K562 (cell line): ENCODE results near the gene CPZ.

Experiments
- CTCF ChIP-seq, 3 experiments: IDR thresholded peaks in 2 of 3; conservative IDR thresholded peaks in 1 of 3; 2 replicates each; pipeline ENCODE4 v1.5.1; 2011 to 2012; ENCODE audit warnings: low read length in 3 of 3, mild to moderate bottlenecking in 3 of 3, control low read depth in 2 of 3, improper control_type of control experiment in 1 of 3, inconsistent platforms in 1 of 3, low read depth in 1 of 3, mixed read lengths in 1 of 3, moderate library complexity in 1 of 3; ENCODE audit not compliant: insufficient read depth in 2 of 3
- E4F1 ChIP-seq: fragments of 250-450 bp; sonication (Bioruptor Pico); IDR thresholded peaks from 2 replicates; pipeline ENCODE4 v1.5.0; 2021; ENCODE audit warnings: mild to moderate bottlenecking, borderline replicate concordance
- XRCC3 ChIP-seq: fragments of 450-650 bp; IDR thresholded peaks from 2 replicates; pipeline ENCODE4 v1.6.1; 2017; ENCODE audit warnings: mild to moderate bottlenecking, moderate library complexity
- TF ChIP-seq, protein P1 (sequence below): fragments of 450-650 bp; IDR thresholded peaks from 2 replicates; pipeline ENCODE4 v1.6.1; 2017; ENCODE audit warnings: antibody characterized with exemption, mild to moderate bottlenecking

DNA sequence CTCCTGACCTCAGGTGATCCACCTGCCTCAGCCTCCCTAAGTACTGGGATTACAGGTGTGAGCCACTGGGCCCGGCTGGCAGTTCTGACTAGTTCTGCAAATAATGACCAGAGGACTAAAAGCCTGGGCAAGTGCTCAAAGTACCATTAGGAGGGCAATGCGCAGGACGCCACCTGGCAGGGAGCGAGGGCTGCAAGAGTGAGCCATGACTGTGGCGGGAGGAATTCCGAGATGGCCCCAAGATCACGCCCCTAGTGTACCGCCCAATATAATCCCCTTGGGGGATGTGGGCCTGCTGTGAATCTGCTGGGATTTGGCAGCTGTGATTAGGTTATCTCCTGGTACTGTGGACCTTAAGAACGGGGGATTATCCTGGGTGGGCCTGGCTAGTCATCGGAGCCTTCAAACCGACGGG lies 38.6 kb upstream of the CPZ start:
- TF ChIP-seq, protein P1, sequence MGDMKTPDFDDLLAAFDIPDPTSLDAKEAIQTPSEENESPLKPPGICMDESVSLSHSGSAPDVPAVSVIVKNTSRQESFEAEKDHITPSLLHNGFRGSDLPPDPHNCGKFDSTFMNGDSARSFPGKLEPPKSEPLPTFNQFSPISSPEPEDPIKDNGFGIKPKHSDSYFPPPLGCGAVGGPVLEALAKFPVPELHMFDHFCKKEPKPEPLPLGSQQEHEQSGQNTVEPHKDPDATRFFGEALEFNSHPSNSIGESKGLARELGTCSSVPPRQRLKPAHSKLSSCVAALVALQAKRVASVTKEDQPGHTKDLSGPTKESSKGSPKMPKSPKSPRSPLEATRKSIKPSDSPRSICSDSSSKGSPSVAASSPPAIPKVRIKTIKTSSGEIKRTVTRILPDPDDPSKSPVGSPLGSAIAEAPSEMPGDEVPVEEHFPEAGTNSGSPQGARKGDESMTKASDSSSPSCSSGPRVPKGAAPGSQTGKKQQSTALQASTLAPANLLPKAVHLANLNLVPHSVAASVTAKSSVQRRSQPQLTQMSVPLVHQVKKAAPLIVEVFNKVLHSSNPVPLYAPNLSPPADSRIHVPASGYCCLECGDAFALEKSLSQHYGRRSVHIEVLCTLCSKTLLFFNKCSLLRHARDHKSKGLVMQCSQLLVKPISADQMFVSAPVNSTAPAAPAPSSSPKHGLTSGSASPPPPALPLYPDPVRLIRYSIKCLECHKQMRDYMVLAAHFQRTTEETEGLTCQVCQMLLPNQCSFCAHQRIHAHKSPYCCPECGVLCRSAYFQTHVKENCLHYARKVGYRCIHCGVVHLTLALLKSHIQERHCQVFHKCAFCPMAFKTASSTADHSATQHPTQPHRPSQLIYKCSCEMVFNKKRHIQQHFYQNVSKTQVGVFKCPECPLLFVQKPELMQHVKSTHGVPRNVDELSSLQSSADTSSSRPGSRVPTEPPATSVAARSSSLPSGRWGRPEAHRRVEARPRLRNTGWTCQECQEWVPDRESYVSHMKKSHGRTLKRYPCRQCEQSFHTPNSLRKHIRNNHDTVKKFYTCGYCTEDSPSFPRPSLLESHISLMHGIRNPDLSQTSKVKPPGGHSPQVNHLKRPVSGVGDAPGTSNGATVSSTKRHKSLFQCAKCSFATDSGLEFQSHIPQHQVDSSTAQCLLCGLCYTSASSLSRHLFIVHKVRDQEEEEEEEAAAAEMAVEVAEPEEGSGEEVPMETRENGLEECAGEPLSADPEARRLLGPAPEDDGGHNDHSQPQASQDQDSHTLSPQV, result no peak
- no peak for TF ChIP-seq XRCC3
- no peak for TF ChIP-seq CTCF (IDR thresholded peaks at IDR 0.05 in 2 of 3, conservative IDR thresholded peaks at IDR 0.05 in 1 of 3; ENCODE audit: insufficient read depth in 2 of 3, low read depth in 1 of 3, low read length in 3 of 3)
- no peak for TF ChIP-seq E4F1 (CRISPR knock-in tag)
